ENCODE results near the gene ELMO1.

- TF ChIP-seq ELK1 (IDR thresholded peaks at IDR 0.05; ENCODE audit: low read depth, low read length) (no peak), JUN (IDR thresholded peaks at IDR 0.05) (no peak), RAD21 (conservative IDR thresholded peaks at IDR 0.05 in 1 of 2, IDR thresholded peaks at IDR 0.05 in 1 of 2) (no peak), CTCF (IDR thresholded peaks at IDR 0.05) (no peak), SMC3 (IDR thresholded peaks at IDR 0.05) (no peak), KDM1A (IDR thresholded peaks at IDR 0.05; ENCODE audit: low read depth) (no peak), FOXS1 (CRISPR knock-in tag; IDR thresholded peaks at IDR 0.05) (no peak), EP300 (IDR thresholded peaks at IDR 0.05) (no peak), ESRRA (IDR thresholded peaks at IDR 0.05; ENCODE audit: borderline replicate concordance, low read length) (no peak)
Measured at GRCh38 chr7:37480041-37481031, 31.7 kb upstream of the ELMO1 start.

All from A549 (cell line).